HG02884 (cell line): Measurements from ENCODE around the gene LBR.
"Not testable (repeated sequence)": the region's sequence is repeated elsewhere in the genome, so short reads cannot be mapped to it uniquely, and the experiment has no call there.

Source experiments
- ATAC-seq: cut with Tn5 transposase; IDR thresholded peaks from one replicate; pipeline ENCODE4 v1.9.1; 2021; ENCODE audit warnings: mild to moderate bottlenecking, moderate library complexity; ENCODE audit not compliant: unreplicated experiment

LBR gene

DNA sequence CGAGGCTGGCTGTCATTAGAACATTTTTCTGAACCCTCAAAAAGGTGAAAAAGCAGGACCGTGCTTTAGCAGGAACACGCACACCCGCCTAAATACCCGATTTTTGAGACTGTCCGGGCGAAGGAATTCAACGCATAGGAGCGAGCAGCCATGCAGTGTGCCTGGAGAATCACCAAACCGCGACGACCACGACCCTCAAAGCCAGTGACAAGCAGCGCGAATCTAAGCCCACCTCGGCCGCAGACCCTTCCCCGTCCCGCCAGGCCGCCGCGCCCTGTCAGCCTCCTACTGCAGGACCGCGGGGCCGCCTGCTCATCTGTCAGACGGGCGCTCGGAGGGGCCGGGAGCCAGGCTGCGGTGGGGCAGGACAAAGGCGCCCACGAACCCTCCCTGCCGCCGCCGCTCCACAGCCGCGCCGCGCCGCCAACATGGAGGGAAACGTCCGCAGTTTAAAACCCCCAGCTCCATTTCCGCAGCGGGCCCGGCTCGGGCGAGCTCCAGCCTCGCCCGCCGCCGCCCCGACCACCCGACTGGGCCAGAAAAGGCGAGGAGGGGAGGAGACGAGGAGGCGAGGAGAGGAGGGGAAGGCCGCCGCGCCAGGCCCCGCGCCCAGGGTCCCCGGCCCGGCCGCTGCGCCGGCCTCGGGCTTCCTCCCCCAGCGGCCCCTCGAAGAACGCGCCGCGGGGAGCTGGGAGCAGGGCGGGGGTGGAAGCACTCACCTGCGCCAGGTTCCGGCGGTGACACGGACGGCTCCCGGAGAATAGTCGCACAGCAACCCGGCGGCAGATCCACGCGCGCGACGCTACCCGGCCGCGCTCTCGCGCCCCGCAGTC is at the start of gene LBR:
LBR (minus strand) TSS at position 804 of the 833 bp plus-strand sequence. CDS start 3,963 bp downstream, outside the sequence.
- peak; percentile 10 for ATAC-seq

- no peak for ATAC-seq
Measured at GRCh38 chr1:225477296-225477911, 49.6 kb upstream of the LBR start.

GRCh38 chr1:225476538-225476988 is 48.7 kb upstream of the LBR start:
- ATAC-seq = no peak

- no peak for ATAC-seq
Measured at GRCh38 chr1:225476100-225476511, 48.3 kb upstream of the LBR start.

DNA sequence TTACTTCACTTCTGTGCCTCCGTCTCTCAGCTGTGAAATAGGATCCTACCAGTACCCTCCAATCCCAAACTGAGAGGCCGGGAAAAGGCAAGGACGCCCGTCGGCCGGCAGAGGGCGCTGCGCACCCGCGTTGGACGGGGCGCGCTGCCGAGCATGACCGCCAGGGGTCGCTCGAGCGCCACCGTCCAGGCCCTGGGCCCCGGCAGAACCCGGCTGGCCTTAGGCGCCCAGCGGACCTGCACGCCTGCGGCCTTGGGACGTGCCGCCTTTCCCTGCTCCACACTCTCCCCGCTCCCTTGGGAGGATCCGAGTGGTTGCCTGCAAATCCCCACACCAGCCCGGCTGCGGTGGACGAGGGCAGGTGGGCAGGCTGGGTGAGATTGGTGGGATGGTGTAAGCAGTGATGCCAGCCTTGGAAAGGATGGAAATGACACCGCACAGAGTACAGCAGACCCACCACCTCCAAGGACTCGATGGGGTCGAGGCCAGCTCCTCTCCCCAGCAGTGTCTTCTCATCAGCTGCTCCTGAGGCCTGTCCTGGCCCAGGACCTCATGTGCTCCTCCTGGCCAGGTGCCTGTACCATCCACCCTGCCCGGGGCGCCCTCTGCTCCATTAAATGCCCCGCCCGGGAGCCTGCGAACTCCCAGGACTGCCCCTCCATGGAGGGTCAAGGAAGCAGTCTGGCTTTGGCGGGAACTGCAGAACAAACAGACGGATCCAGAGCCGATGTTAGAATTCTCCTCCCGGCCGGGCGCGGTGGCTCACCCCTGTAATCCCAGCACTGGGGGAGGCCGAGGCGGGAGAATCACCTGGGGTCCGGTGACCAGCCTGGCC is 47.4 kb upstream of the LBR start:
- ATAC-seq = peak; percentile 61

DNA sequence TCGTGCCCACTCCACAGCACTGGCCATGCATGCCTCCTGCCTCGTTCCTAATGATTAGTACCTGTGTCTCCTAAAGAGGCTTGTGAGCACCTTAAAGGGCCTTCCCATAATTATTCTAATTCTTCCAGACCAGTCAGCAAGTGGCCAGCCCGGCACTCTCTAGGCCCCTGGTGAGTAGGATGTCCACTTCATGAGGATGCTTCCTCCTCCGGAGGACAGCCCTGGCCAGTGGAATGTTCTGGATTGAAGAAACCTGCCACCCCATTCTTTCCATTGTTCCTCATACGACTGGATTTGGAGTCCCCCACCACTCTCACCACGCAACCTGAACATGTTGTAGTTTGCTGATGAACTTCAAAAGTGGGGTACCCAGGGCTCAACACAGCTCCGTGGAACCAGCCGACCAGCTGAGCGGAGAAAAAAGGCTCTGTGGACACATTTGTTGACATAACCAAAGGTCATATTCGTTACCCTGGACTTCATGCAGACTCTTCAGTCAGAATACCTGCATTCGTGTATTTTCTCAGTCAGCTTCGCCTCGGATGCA is 46.7 kb upstream of the LBR start:
- ATAC-seq = peak; percentile 28

DNA sequence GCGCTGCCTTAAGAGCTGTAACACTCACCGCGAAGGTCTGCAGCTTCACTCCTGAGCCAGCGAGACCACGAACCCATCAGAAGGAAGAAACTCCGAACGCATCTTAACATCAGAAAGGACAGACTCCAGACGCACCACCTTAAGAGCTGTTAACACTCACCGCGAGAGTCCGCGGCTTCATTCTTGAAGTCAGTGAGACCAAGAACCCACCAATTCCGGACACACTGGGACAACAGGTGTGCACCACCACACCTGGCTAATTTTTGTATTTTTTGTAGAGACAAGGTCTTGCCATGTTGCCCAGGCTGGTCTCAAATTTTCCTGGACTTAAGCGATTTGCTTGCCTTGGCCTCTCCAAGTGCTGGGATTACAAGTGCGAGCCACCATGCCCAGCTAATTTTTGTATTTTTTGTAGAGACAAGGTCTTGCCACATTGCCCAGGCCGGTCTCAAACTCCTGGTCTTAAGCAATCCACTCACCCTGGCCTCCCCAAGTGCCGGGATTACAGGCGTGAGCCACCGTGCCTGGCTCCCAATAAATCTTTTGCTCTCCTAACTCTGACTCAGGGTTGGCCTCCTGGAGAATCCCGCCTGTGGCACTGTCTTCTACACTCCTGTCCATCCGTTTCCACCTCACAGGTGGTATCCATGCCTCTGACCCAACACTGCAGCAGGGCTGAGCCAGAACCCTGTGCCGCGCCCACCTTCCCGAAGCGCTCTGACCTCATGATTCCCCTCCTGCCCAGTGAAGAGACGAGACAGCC is 46.0 kb upstream of the LBR start:
- not testable (repeated sequence) for ATAC-seq

GRCh38 chr1:225473266-225473665 is 45.4 kb upstream of the LBR start:
- not testable (repeated sequence) for ATAC-seq

- no peak for ATAC-seq
Measured at GRCh38 chr1:225471453-225472301, 43.8 kb upstream of the LBR start.

- no peak for ATAC-seq
Measured at GRCh38 chr1:225471109-225471452, 43.2 kb upstream of the LBR start.

DNA sequence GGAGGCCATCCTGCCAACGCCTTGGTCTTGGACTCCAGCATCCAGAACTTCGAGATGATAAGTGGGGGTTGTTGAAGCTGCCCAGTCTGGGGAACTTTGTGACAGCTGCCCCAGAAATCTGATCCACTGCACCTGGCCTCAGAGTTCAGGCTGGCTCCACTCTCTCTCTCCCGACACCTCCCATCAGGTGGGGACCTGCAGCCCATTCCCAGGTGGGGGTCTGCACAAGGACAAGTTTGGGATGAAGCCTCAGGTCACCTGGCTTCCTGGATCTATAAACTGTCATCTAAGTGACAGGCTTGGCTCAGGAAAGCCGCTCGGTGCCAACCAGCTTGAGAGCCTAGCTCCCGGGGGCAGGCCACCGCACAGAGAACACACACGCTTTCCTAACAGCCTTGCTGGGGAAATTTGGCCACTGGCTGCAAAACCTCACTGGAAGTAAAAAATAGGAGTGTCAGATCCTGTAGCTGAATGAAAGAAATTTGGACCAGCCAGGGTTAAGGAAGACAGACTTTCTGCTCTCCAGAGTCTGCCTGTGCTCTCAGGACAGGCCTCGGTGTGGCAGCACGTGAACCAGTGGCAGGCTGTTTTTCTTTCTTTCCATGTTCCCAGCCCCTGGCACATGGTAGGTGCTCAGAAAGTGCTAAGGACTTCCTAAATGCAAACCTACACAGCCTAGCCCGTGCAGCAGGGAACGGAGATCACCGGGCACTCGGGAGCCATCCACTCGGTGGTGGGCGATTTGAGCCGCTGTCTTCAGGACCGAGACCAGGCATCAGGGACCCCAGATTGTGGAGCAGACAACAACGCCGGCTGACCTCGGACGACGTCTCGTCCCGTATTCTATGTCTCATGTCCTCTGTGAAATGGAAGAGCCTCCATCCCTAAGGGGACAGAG is 42.6 kb upstream of the LBR start:
- ATAC-seq = no peak

- ATAC-seq = no peak
Measured at GRCh38 chr1:225469051-225469450, 41.2 kb upstream of the LBR start.

DNA sequence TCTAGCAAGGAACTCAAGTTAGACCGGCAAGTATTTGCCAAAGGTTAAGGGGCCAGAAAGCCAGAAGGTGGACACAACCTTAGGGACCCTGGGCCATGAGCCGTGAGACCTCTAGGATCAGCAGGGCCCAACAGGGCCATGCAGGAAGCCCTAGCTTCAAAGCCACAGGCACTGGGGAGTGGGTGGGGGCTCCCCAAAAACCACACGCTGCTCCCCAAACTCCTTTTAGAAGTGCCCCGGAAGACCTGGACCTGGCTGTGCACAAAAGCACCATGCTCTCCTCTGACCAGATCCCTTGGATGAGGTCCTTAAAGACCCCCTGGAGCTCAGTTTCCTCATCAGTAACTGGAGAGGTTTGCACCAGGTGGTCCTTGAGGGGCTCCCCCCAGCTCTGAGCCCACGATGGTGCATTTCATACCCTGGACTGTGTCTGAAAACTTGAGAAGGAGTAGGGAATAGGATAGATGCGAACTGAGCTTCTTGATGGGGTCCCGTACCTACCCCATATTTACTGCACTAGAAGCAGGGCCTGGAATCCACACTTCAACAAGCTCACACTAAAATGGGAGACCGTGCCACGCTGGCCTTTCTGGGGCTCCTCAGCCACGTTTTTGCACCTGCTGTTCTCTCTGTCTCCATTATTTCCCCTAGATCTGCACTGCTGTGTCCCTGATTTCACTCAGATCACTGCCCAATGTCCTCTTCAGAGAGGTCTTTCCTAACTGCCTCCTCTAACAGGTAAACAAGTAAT is 40.6 kb upstream of the LBR start:
- ATAC-seq = no peak

- ATAC-seq = peak; percentile 94
Measured at GRCh38 chr1:225467193-225468020, 39.6 kb upstream of the LBR start.

GRCh38 chr1:225466848-225467192 is 39.0 kb upstream of the LBR start:
- ATAC-seq = no peak

GRCh38 chr1:225465793-225466517 is 38.1 kb upstream of the LBR start:
- no peak for ATAC-seq
